A673 (cell line): ENCODE data around the gene FGFBP3. TPM values are rescaled to one million over a fixed set of nuclear protein-coding genes. Genes with fewer than 3 reads are reported as not detected.

Experiments used
- BruUV-seq: library from RNA; stranded (reverse); fragments of 400-500 nt; replicated peaks from 2 replicates; lab custom pipeline; 2021; lab: Mats Ljungman, UMichigan
- CTCF ChIA-PET: fragments of 300-600 bp; sonication (Branson Sonifier 250); formaldehyde crosslinking; loops from one replicate; lab custom pipeline; 2022; ENCODE audit warnings: antibody characterized with exemption; lab: Charles Lee
- POLR2A ChIA-PET: fragments of 300-600 bp; sonication (Branson Sonifier 250); formaldehyde crosslinking; loops from one replicate; lab custom pipeline; 2022; ENCODE audit warnings: antibody characterized with exemption; ENCODE audit not compliant: low non-redundant PET; lab: Charles Lee
- DNase-seq: peaks from one replicate; pipeline ENCODE4 v3.0.0-alpha.2; 2015; ENCODE audit warnings: low spot score
- H3K27ac ChIP-seq: fragments of 200-600 bp; sonication (generic); 2 replicates; pipeline ENCODE4 v1.5.1; 2016; ENCODE audit warnings: mixed run types, low read depth, mild to moderate bottlenecking, mixed read lengths, antibody characterized with exemption, low read length; ENCODE audit not compliant: poor library complexity, severe bottlenecking
- H3K27me3 ChIP-seq: fragments of 200-600 bp; sonication (generic); replicated peaks from 2 replicates; pipeline ENCODE4 v1.6.1; 2017; ENCODE audit warnings: mixed run types, low read depth, mild to moderate bottlenecking, mixed read lengths, antibody characterized with exemption, low read length; ENCODE audit not compliant: insufficient read depth, poor library complexity
- H3K36me3 ChIP-seq: fragments of 200-600 bp; sonication (generic); 2 replicates; pipeline ENCODE4 v1.6.1; 2016; ENCODE audit warnings: mixed run types, mild to moderate bottlenecking, mixed read lengths, antibody characterized with exemption, low read length; ENCODE audit not compliant: insufficient read depth, poor library complexity, severe bottlenecking
- H3K4me1 ChIP-seq: fragments of 200-600 bp; sonication (generic); 2 replicates; pipeline ENCODE4 v1.6.1; 2017; ENCODE audit warnings: mixed run types, mild to moderate bottlenecking, mixed read lengths, antibody characterized with exemption, low read length; ENCODE audit not compliant: insufficient read depth, poor library complexity, severe bottlenecking
- H3K4me3 ChIP-seq: fragments of 200-600 bp; sonication (generic); 2 replicates; pipeline ENCODE4 v1.5.1; 2016; ENCODE audit warnings: low read depth, mixed run types, mild to moderate bottlenecking, mixed read lengths, low read length; ENCODE audit not compliant: poor library complexity, severe bottlenecking
- H3K9me3 ChIP-seq: fragments of 200-600 bp; sonication (generic); 2 replicates; pipeline ENCODE4 v1.6.1; 2016; ENCODE audit warnings: mixed run types, low read depth, mild to moderate bottlenecking, mixed read lengths, antibody characterized with exemption, low read length; ENCODE audit not compliant: poor library complexity, severe bottlenecking
- CTCF ChIP-seq: fragments of 300-800, 200-600 bp; sonication (generic); conservative IDR thresholded peaks from 2 replicates; pipeline ENCODE4 v1.5.1; 2017; ENCODE audit warnings: low read depth, mild to moderate bottlenecking, antibody characterized with exemption, low read length, moderate library complexity, mixed read lengths
- EZH2 ChIP-seq: fragments of 200-600 bp; sonication (generic); IDR thresholded peaks from 2 replicates; pipeline ENCODE4 v1.6.1; 2017; ENCODE audit warnings: borderline replicate concordance, low read depth, mild to moderate bottlenecking, mixed read lengths, antibody characterized with exemption, low read length; ENCODE audit not compliant: poor library complexity, severe bottlenecking
- intact Hi-C: fragments of 100-400 bp; cut with micrococcal nuclease; formaldehyde crosslinking; loops from one replicate; pipeline ENCODE4 v1.10.0; 2022; ENCODE audit not compliant: unreplicated experiment
- total RNA-seq: library from RNA; stranded (reverse); gene quantifications from 2 replicates; pipeline ENCODE4 v1.2.3, GENCODE V29; 2021

The FGFBP3 gene
- total RNA-seq, 1 experiment from 2014 or later: 5.7 TPM

- H3K9me3 ChIP-seq: no peaks in the 10 kb centered on the region
- no peak overlapping the region for H3K4me3 ChIP-seq
- no peaks in the 10 kb centered on the region for H3K4me1 ChIP-seq
- no TSS peak for BruUV-seq
- intact Hi-C loops: no loop called here
- DNase-seq: no peak
- H3K36me3 ChIP-seq: peaks cover 67% of the 10 kb centered on the region
- no peaks in the 10 kb centered on the region for H3K27me3 ChIP-seq
- ChIA-PET POLR2A (no interaction called here), CTCF (no interaction called here)
- H3K27ac ChIP-seq: no peak overlapping the region
- no peak for TF ChIP-seq EZH2
- no peak for TF ChIP-seq CTCF
Measured at GRCh38 chr10:91953600-91954160, 44.4 kb upstream of the FGFBP3 start.

GRCh38 chr10:91944880-91945630 lies 35.8 kb upstream of the FGFBP3 start:
- Histone ChIP-seq H3K4me1 (no peaks in the 10 kb centered on the region), H3K36me3 (peaks cover 18% of the 10 kb centered on the region), H3K27me3 (no peaks in the 10 kb centered on the region), H3K9me3 (no peaks in the 10 kb centered on the region), H3K27ac (no peak overlapping the region), H3K4me3 (no peak overlapping the region)
- intact Hi-C loops: no loop called here
- BruUV-seq: no TSS peak
- ChIA-PET CTCF (no interaction called here), POLR2A (no interaction called here)
- DNase-seq: no peak
- TF ChIP-seq EZH2 (no peak), CTCF (no peak)

GRCh38 chr10:91941426-91941825 lies 32.1 kb upstream of the FGFBP3 start:
- TF ChIP-seq EZH2 (no peak), CTCF (no peak)
- no TSS peak for BruUV-seq
- peaks cover 27% of the 10 kb centered on the region for H3K36me3 ChIP-seq
- no peak overlapping the region for H3K27ac ChIP-seq
- ChIA-PET CTCF (interaction anchor here (0.6 kb wide), 1 partner anchor 126 kb away, joined by 12 read pairs; no protein-coding TSS in a partner anchor), POLR2A (no interaction called here)
- no peaks in the 10 kb centered on the region for H3K27me3 ChIP-seq
- H3K4me1 ChIP-seq: no peaks in the 10 kb centered on the region
- intact Hi-C loops: no loop called here
- H3K9me3 ChIP-seq: no peaks in the 10 kb centered on the region
- no peak overlapping the region for H3K4me3 ChIP-seq
- no peak for DNase-seq
